ENCODE data around the gene SLC8A1. TPM values are rescaled to one million over a fixed set of nuclear protein-coding genes. Genes with fewer than 3 reads are reported as not detected.

The SLC8A1 gene
- total RNA-seq, 1 donor from 2014 or later: 1.9 TPM

GRCh38 chr2:40339026-40339425, 112.9 kb downstream of the SLC8A1 start:
- H3K27ac Mint-ChIP-seq (ENCODE audit: unreplicated experiment): no peak overlapping the region
- H3K4me3 Mint-ChIP-seq (ENCODE audit: unreplicated experiment): no peak overlapping the region
- H3K9me3 Mint-ChIP-seq (ENCODE audit: unreplicated experiment): no peaks in the 10 kb centered on the region
- no peaks in the 10 kb centered on the region for H3K27me3 Mint-ChIP-seq (ENCODE audit: unreplicated experiment)
- DNase-seq: no peak
- TF ChIP-seq CTCF (IDR thresholded peaks at IDR 0.05; ENCODE audit: partially characterized antibody, unreplicated experiment): no peak
- no peaks in the 10 kb centered on the region for H3K4me1 Mint-ChIP-seq (ENCODE audit: low read depth, unreplicated experiment)
- H3K36me3 Mint-ChIP-seq (ENCODE audit: unreplicated experiment): no peaks in the 10 kb centered on the region

- no peaks in the 10 kb centered on the region for H3K36me3 Mint-ChIP-seq (ENCODE audit: unreplicated experiment)
- DNase-seq: no peak
- no peaks in the 10 kb centered on the region for H3K4me1 Mint-ChIP-seq (ENCODE audit: low read depth, unreplicated experiment)
- H3K4me3 Mint-ChIP-seq (ENCODE audit: unreplicated experiment): no peak overlapping the region
- H3K27ac Mint-ChIP-seq (ENCODE audit: unreplicated experiment): no peak overlapping the region
- no peaks in the 10 kb centered on the region for H3K9me3 Mint-ChIP-seq (ENCODE audit: unreplicated experiment)
- no peaks in the 10 kb centered on the region for H3K27me3 Mint-ChIP-seq (ENCODE audit: unreplicated experiment)
- TF ChIP-seq CTCF (IDR thresholded peaks at IDR 0.05; ENCODE audit: partially characterized antibody, unreplicated experiment): no peak
Observed at GRCh38 chr2:40332191-40332826, 119.6 kb downstream of the SLC8A1 start.

- no peaks in the 10 kb centered on the region for H3K36me3 Mint-ChIP-seq (ENCODE audit: unreplicated experiment)
- H3K27ac Mint-ChIP-seq (ENCODE audit: unreplicated experiment): no peak overlapping the region
- no peaks in the 10 kb centered on the region for H3K9me3 Mint-ChIP-seq (ENCODE audit: unreplicated experiment)
- H3K4me3 Mint-ChIP-seq (ENCODE audit: unreplicated experiment): no peak overlapping the region
- no peak for DNase-seq
- H3K27me3 Mint-ChIP-seq (ENCODE audit: unreplicated experiment): no peaks in the 10 kb centered on the region
- TF ChIP-seq CTCF (IDR thresholded peaks at IDR 0.05; ENCODE audit: partially characterized antibody, unreplicated experiment): no peak
- H3K4me1 Mint-ChIP-seq (ENCODE audit: low read depth, unreplicated experiment): no peaks in the 10 kb centered on the region
Observed at GRCh38 chr2:40330096-40330495, 121.8 kb downstream of the SLC8A1 start.

- H3K4me3 Mint-ChIP-seq (ENCODE audit: unreplicated experiment): no peak overlapping the region
- no peak for TF ChIP-seq CTCF (IDR thresholded peaks at IDR 0.05; ENCODE audit: partially characterized antibody, unreplicated experiment)
- H3K9me3 Mint-ChIP-seq (ENCODE audit: unreplicated experiment): no peaks in the 10 kb centered on the region
- H3K27me3 Mint-ChIP-seq (ENCODE audit: unreplicated experiment): no peaks in the 10 kb centered on the region
- DNase-seq: no peak
- H3K36me3 Mint-ChIP-seq (ENCODE audit: unreplicated experiment): no peaks in the 10 kb centered on the region
- no peak overlapping the region for H3K27ac Mint-ChIP-seq (ENCODE audit: unreplicated experiment)
- H3K4me1 Mint-ChIP-seq (ENCODE audit: low read depth, unreplicated experiment): no peaks in the 10 kb centered on the region
Observed at GRCh38 chr2:40329739-40330030, 122.2 kb downstream of the SLC8A1 start.

GRCh38 chr2:40325116-40325515, 126.8 kb downstream of the SLC8A1 start:
- TF ChIP-seq CTCF (IDR thresholded peaks at IDR 0.05; ENCODE audit: partially characterized antibody, unreplicated experiment): no peak
- H3K4me3 Mint-ChIP-seq (ENCODE audit: unreplicated experiment): no peak overlapping the region
- H3K4me1 Mint-ChIP-seq (ENCODE audit: low read depth, unreplicated experiment): no peaks in the 10 kb centered on the region
- H3K27ac Mint-ChIP-seq (ENCODE audit: unreplicated experiment): no peak overlapping the region
- no peaks in the 10 kb centered on the region for H3K27me3 Mint-ChIP-seq (ENCODE audit: unreplicated experiment)
- no peaks in the 10 kb centered on the region for H3K9me3 Mint-ChIP-seq (ENCODE audit: unreplicated experiment)
- H3K36me3 Mint-ChIP-seq (ENCODE audit: unreplicated experiment): no peaks in the 10 kb centered on the region
- DNase-seq: no peak
